AG09309 (cell line): ENCODE measurements around the gene CYFIP2.
A peak's percentile ranks its signal among the peaks of the same experiment; 100 is the strongest.

Source experiments
- DNase-seq: peaks from one replicate; pipeline ENCODE4 v3.0.0-alpha.2; 2010; ENCODE audit warnings: low read depth
- H3K4me3 ChIP-seq: 2 replicates; pipeline ENCODE4 v1.5.1; 2011; ENCODE audit warnings: mild to moderate bottlenecking, low read depth, low read length, moderate library complexity; ENCODE audit not compliant: control insufficient read depth
- TF ChIP-seq, protein P1 (sequence below): IDR thresholded peaks from 2 replicates; pipeline ENCODE4 v1.5.1; 2011; ENCODE audit warnings: mild to moderate bottlenecking, low read depth, low read length, inconsistent platforms; ENCODE audit not compliant: insufficient read depth, control insufficient read depth; ENCODE audit errors: missing control alignments

The CYFIP2 gene

DNA sequence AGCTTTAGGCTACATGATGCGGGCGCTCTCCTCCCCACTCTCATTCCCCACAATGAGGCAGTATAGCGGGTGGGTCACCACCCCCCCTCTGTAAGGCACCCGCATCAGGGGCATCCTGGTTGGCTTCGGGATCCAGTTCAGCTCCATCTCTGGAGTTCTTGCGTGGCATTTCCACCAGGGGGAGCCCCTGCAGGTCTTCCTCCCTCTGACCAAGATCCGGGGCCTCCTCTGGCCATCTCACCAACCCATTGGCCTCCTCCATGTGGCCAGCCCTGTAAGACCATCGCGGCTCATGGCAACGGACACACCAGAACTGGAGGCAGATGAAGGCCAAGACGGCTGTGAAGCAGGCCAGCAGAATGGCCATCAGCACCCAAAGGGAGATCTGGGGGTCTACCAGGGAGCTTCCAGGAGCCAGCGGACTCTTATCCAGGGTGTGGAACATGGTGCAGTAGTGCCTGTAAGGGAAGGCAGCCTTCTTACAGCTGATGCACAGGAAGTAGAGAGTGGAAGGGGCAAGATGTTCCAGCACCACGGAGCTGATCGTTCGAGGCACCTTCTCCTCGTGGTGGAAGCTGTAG, 77.0 kb downstream of the CYFIP2 start:
- TF ChIP-seq, protein P1, sequence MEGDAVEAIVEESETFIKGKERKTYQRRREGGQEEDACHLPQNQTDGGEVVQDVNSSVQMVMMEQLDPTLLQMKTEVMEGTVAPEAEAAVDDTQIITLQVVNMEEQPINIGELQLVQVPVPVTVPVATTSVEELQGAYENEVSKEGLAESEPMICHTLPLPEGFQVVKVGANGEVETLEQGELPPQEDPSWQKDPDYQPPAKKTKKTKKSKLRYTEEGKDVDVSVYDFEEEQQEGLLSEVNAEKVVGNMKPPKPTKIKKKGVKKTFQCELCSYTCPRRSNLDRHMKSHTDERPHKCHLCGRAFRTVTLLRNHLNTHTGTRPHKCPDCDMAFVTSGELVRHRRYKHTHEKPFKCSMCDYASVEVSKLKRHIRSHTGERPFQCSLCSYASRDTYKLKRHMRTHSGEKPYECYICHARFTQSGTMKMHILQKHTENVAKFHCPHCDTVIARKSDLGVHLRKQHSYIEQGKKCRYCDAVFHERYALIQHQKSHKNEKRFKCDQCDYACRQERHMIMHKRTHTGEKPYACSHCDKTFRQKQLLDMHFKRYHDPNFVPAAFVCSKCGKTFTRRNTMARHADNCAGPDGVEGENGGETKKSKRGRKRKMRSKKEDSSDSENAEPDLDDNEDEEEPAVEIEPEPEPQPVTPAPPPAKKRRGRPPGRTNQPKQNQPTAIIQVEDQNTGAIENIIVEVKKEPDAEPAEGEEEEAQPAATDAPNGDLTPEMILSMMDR = peak; percentile 62
- no peak for DNase-seq

DNA sequence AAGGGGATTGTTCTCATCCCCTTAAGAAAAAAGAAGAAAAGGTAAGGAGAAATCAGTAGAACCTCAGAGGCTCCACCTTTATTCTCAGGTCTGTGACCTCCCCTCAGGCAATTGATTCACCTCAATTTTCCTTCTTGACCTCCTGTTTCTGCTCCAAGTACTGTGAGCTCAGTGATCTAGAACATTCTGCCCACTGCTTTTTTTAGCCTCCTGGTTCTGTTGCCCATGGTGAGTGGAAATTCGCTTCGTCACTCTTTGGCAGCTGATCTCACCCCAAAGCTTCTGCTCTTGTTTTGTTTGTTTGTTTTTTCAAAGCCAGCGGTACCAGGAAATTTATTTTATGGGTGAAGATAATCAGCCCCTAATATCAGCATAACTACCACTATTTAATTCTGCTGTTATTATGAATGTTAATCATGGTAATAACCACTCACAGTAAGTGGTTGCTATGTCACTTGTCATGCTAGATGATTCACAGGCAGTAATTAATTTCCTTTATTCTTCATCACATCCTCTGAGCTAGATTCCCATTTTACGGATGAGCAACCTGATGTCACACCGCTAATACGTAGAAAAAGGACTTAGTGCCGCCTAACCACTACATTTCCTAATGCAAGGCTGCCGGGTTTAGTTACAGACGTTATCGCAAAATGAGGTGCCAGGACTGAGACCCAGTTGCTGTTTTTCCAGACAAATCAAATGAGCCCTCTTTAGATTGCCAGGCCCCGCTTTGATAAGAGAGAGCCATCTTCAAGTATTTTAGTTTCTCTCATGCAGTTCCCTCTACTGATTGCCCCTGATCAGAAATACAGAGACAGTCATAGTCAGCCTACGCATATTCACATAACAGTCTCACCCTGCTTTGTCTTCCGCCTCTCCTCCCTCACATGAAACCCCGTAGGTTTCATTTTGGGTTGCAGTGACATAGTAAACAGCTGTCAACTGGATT, 78.2 kb downstream of the CYFIP2 start:
- H3K4me3 ChIP-seq = no peak overlapping the region
- DNase-seq = no peak
- TF ChIP-seq, protein P1 = no peak

More for the DNA sequence above, 77.0 kb downstream of the CYFIP2 start:
- H3K4me3 ChIP-seq = no peak overlapping the region

DNA sequence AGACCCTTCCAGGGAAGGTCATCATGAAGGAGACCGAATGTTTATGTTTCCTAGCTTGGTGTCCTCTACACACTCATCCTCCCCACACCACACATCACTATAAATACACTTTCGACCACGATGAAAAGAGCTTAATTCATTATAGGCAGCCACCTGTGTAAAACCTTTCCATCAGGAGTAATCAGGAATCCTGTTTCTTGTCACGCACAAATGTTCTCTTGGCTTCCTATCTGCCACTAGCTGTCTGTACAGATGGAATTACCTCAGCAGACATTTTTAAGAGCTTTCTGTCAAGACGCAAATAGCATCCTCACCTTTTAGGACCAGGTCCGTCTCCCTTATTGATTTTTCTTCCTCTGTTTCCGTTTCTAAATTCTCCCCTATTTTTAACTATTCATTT, 79.1 kb downstream of the CYFIP2 start:
- H3K4me3 ChIP-seq = no peak overlapping the region
- TF ChIP-seq, protein P1 = no peak
- DNase-seq = no peak

DNA sequence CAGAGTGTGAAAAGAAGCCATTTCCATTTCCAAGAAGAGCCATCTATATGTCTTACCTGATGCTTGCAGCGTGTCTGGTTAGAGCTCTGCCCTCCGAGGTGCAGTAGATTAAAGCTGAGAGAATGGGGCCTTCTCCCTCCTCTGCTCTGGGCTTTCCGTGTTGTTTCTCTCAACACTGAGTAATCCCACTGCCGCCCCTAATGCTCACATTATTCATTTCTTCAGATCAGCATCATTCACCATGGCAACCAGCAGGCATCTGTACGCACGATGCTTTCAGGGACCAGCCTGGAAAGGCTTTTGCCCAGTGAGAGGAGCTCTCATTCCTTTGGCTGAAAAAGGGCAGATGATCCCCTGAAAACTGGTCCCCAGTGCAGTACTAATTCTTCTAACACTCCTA, 79.6 kb downstream of the CYFIP2 start:
- DNase-seq = no peak
- TF ChIP-seq, protein P1 = no peak
- H3K4me3 ChIP-seq = no peak overlapping the region

DNA sequence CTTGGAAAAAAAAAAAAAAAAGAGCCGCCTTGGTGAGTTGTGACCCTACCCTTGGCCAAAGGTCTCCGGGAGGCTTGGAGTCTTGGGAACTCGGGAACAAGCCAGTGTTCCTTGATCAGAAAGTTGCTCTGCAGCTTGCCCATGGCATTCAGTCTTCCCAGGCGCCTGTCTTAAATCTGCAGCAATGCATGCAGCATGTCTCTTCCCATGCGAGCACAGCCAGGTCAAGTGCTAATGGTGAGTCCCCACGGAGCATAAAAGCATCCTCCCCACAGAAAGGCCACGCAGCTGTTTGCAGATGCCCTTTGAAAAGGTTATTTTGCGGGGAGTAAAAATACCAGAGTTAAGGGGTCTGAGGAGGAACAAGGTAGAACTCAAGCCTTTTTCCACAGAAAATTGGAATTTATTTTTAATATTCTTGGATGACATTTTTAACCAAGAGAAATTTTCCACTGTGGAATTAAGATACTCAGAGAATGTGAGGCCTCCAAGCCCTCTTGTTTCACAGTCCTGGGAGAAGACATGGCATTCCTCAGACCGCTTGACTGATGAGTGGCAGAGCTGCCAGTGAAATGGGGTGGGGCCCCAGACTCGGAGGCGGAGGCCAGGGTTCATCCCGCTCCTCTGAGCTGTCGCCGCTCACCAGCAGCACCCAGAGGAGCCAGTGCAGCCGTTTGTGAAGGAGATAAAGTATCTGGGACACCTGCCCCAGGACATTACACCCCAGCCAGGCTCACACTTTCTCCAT, 81.6 kb downstream of the CYFIP2 start:
- TF ChIP-seq, protein P1 = no peak
- no peak overlapping the region for H3K4me3 ChIP-seq
- DNase-seq = no peak

DNA sequence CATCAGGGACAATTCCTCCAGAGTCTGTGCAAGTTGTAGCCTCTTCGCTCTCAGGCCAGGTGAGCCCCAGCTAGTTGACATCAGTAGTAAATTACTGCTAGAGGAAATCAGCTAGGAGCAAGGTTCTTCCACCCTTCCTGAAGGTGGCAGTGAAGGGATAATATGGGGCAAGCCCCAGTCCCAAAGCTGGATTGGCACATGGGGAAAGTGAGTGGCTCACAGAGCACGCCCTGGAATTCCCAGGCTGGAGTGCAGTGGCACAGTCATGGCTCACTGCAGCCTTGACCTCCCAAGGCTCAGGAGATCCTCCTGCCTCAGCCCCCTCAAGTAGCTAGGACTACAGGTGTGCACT, 82.1 kb downstream of the CYFIP2 start:
- TF ChIP-seq, protein P1 = no peak
- no peak overlapping the region for H3K4me3 ChIP-seq
- no peak for DNase-seq
